GM23338 (cell line): ENCODE results near the gene TMEM255B.

Source experiments
- CTCF ChIP-seq, 2 experiments: fragments of 200-600 bp in 1 of 2; sonication (generic) in 1 of 2; conservative IDR thresholded peaks; 2 replicates each; pipeline versions ENCODE4 v1.5.1 to v1.6.1; 2016 to 2017; ENCODE audit warnings: antibody characterized with exemption in 2 of 2, low read depth in 2 of 2, mild to moderate bottlenecking in 2 of 2, moderate library complexity in 1 of 2
- POLR2AphosphoS5 ChIP-seq: IDR thresholded peaks from 2 replicates; pipeline ENCODE4 v1.6.1; 2016; ENCODE audit warnings: antibody characterized with exemption, low read depth

GRCh38 chr13:113832631-113833030 lies 73.6 kb downstream of the TMEM255B start:
- no peak for TF ChIP-seq CTCF (conservative IDR thresholded peaks at IDR 0.05; ENCODE audit: low read depth in 2 of 2)
- no peak for TF ChIP-seq POLR2AphosphoS5
